GM19395 (cell line): ENCODE results near the gene SAXO1.
"Not testable (repeated sequence)": the region's sequence is repeated elsewhere in the genome, so short reads cannot be mapped to it uniquely, and the experiment has no call there.

Source experiments
- ATAC-seq: cut with Tn5 transposase; IDR thresholded peaks from one replicate; pipeline ENCODE4 v1.9.1; 2021; ENCODE audit warnings: mild to moderate bottlenecking, moderate library complexity; ENCODE audit not compliant: unreplicated experiment

SAXO1 gene

GRCh38 chr9:18971909-18972308 is 61.1 kb downstream of the SAXO1 start:
- no peak for ATAC-seq

GRCh38 chr9:18971404-18971803 is 61.6 kb downstream of the SAXO1 start:
- ATAC-seq, result no peak

GRCh38 chr9:18970393-18970792 is 62.6 kb downstream of the SAXO1 start:
- ATAC-seq, result no peak

- no peak for ATAC-seq
Measured at GRCh38 chr9:18969128-18969527, 63.9 kb downstream of the SAXO1 start.

- no peak for ATAC-seq
Measured at GRCh38 chr9:18955626-18956025, 77.4 kb downstream of the SAXO1 start.

GRCh38 chr9:18951936-18952335 is 81.1 kb downstream of the SAXO1 start:
- ATAC-seq, result no peak

GRCh38 chr9:18947892-18948339 is 85.1 kb downstream of the SAXO1 start:
- no peak for ATAC-seq

GRCh38 chr9:18942801-18943200 is 90.2 kb downstream of the SAXO1 start:
- no peak for ATAC-seq

GRCh38 chr9:18941060-18941740 is 91.8 kb downstream of the SAXO1 start:
- no peak for ATAC-seq

GRCh38 chr9:18939943-18940342 is 93.1 kb downstream of the SAXO1 start:
- no peak for ATAC-seq

GRCh38 chr9:18936094-18936871 is 96.7 kb downstream of the SAXO1 start:
- ATAC-seq, result no peak

GRCh38 chr9:18935541-18935940 is 97.5 kb downstream of the SAXO1 start:
- ATAC-seq, result no peak

GRCh38 chr9:18930611-18931010 is 102.4 kb downstream of the SAXO1 start:
- ATAC-seq, result not testable (repeated sequence)

GRCh38 chr9:18928711-18929110 is 104.3 kb downstream of the SAXO1 start:
- ATAC-seq, result no peak

GRCh38 chr9:18926513-18926912 is 106.5 kb downstream of the SAXO1 start:
- ATAC-seq, result no peak

- ATAC-seq, result no peak
Measured at GRCh38 chr9:18925880-18926279, 107.1 kb downstream of the SAXO1 start.

- ATAC-seq, result no peak
Measured at GRCh38 chr9:18923671-18924430, 109.2 kb downstream of the SAXO1 start.

- no peak for ATAC-seq
Measured at GRCh38 chr9:18923167-18923566, 109.8 kb downstream of the SAXO1 start.

GRCh38 chr9:18922161-18922885 is 110.7 kb downstream of the SAXO1 start:
- ATAC-seq, result no peak

- no peak for ATAC-seq
Measured at GRCh38 chr9:18921366-18922075, 111.5 kb downstream of the SAXO1 start.
